OCI-LY3 (cell line): Measurements from ENCODE around the gene MCRIP2.

Source experiments
- EZH2phosphoT487 ChIP-seq: fragments of 200-600 bp; shearing (Covaris generic); IDR thresholded peaks from 2 replicates; pipeline ENCODE4 v1.6.1; 2018; ENCODE audit warnings: antibody characterized with exemption, mixed run types, low read depth
- TF ChIP-seq, protein P1 (sequence below): fragments of 200-600, 300-600 bp; sonication (generic); IDR thresholded peaks from 2 replicates; pipeline ENCODE4 v1.5.1; 2014; ENCODE audit warnings: antibody characterized with exemption, low read length, low read depth

DNA sequence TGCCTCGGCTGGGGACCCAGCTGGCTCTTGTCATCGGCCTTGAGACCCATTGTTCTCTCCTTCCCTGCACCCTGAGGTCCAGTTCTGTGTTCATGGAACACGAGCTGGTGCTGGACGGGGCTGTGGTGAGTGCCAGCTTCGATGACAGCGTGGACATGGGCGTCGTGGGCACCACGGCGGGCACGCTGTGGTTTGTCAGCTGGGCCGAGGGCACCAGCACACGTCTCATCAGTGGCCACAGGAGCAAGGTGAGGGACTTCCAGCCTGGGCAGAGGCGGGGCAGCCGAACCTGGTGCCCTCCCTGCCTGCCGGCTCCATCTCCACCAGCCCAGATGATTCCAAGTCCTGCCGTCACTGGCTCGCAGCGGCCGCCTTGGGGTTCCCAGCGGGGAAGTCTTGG, 21.0 kb downstream of the MCRIP2 start:
- TF ChIP-seq, protein P1, sequence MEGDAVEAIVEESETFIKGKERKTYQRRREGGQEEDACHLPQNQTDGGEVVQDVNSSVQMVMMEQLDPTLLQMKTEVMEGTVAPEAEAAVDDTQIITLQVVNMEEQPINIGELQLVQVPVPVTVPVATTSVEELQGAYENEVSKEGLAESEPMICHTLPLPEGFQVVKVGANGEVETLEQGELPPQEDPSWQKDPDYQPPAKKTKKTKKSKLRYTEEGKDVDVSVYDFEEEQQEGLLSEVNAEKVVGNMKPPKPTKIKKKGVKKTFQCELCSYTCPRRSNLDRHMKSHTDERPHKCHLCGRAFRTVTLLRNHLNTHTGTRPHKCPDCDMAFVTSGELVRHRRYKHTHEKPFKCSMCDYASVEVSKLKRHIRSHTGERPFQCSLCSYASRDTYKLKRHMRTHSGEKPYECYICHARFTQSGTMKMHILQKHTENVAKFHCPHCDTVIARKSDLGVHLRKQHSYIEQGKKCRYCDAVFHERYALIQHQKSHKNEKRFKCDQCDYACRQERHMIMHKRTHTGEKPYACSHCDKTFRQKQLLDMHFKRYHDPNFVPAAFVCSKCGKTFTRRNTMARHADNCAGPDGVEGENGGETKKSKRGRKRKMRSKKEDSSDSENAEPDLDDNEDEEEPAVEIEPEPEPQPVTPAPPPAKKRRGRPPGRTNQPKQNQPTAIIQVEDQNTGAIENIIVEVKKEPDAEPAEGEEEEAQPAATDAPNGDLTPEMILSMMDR, result no peak
- TF ChIP-seq EZH2phosphoT487, result no peak
